HepG2 (cell line): ENCODE results near the gene DAB1. TPM values are rescaled to one million over a fixed set of nuclear protein-coding genes. Genes with fewer than 3 reads are reported as not detected.
A peak's percentile ranks its signal among the peaks of the same experiment; 100 is the strongest.

Experiments used
- ATAC-seq: fragments of 200-7000 bp; cut with Tn5 transposase; 3 replicates; pipeline ENCODE4 v1.9.1; 2020; ENCODE audit warnings: mild to moderate bottlenecking, moderate library complexity
- BruUV-seq: library from RNA; stranded (reverse); fragments of 400-500 nt; replicated peaks from 2 replicates; lab custom pipeline; 2021; lab: Mats Ljungman, UMichigan
- CTCF ChIA-PET: fragments of 300-600 bp; formaldehyde crosslinking; extraction: SDS; loops from one replicate; lab custom pipeline; 2021; ENCODE audit warnings: low total read pairs, inconsistent platforms, low intra/inter-chr PET ratio; lab: Yijun Ruan, JAX
- POLR2A ChIA-PET: fragments of 350-600 bp; sonication (Branson Sonifier 250); formaldehyde crosslinking; loops from one replicate; lab custom pipeline; 2020; ENCODE audit warnings: antibody characterized with exemption, inconsistent platforms; lab: Yijun Ruan, JAX
- DNase-seq: peaks from one replicate; pipeline ENCODE4 v3.0.0-alpha.2; 2015; ENCODE audit warnings: low spot score
- FAIRE-seq: peaks from 3 replicates; lab custom pipeline; 2011; peaks lifted over from hg19 to GRCh38; lab: Jason Lieb, UNC
- H2AFZ ChIP-seq: one replicate; pipeline ENCODE4 v1.6.1; 2011; ENCODE audit warnings: low read length, inconsistent platforms
- H3K27ac ChIP-seq: fragments of 300-600 bp; 3 replicates; pipeline ENCODE4 v1.8.0; 2011; ENCODE audit warnings: mixed run types, mild to moderate bottlenecking, mixed read lengths, low read length, inconsistent platforms; ENCODE audit not compliant: insufficient read depth; ENCODE audit errors: extremely low read length
- H3K27me3 ChIP-seq, 2 experiments: fragments of 200-600 bp in 1 of 2; 2 replicates in 1 of 2; 3 replicates in 1 of 2; pipeline versions ENCODE4 v1.6.0 to v1.8.0; 2011; ENCODE audit warnings: low read length in 2 of 2, mild to moderate bottlenecking in 2 of 2, moderate library complexity in 2 of 2, inconsistent platforms in 1 of 2; ENCODE audit not compliant: insufficient read depth in 2 of 2, control insufficient read depth in 1 of 2
- H3K36me3 ChIP-seq, 2 experiments: fragments of 200-600 bp in 1 of 2; replicated peaks in 1 of 2; 2 replicates in 1 of 2; 3 replicates in 1 of 2; pipeline versions ENCODE4 v1.5.1 to v1.8.0; 2011; ENCODE audit warnings: low read length in 2 of 2, inconsistent platforms in 1 of 2; ENCODE audit not compliant: insufficient read depth in 2 of 2, control insufficient read depth in 1 of 2
- H3K4me1 ChIP-seq: 2 replicates; pipeline ENCODE4 v1.5.1; 2012; ENCODE audit warnings: low read length, inconsistent platforms; ENCODE audit not compliant: insufficient read depth
- H3K4me2 ChIP-seq: 2 replicates; pipeline ENCODE4 v1.6.0; 2011; ENCODE audit warnings: low read depth, low read length, inconsistent platforms
- H3K4me3 ChIP-seq, 3 experiments: fragments of 200-600 bp in 1 of 3; sonication (generic), shearing (Covaris generic) in 1 of 3; replicated peaks in 1 of 3; 2 replicates each; pipeline ENCODE4 v1.5.1; 2011 to 2016; ENCODE audit warnings: low read length in 3 of 3, inconsistent platforms in 2 of 3, low read depth in 2 of 3, mild to moderate bottlenecking in 2 of 3, control low read depth in 1 of 3, mixed read lengths in 1 of 3; ENCODE audit not compliant: insufficient read depth in 1 of 3
- H3K79me2 ChIP-seq: one replicate; pipeline ENCODE4 v1.6.1; 2011; ENCODE audit warnings: low read length, inconsistent platforms; ENCODE audit not compliant: insufficient read depth
- H3K9ac ChIP-seq: 2 replicates; pipeline ENCODE4 v1.6.0; 2011; ENCODE audit warnings: mild to moderate bottlenecking, low read depth, low read length, inconsistent platforms; ENCODE audit not compliant: insufficient read depth
- H3K9me3 ChIP-seq: 2 replicates; pipeline ENCODE4 v1.5.1; 2012; ENCODE audit warnings: mild to moderate bottlenecking, low read length
- H4K20me1 ChIP-seq: 2 replicates; pipeline ENCODE4 v1.6.0; 2011; ENCODE audit warnings: inconsistent platforms, mild to moderate bottlenecking, low read length, moderate library complexity; ENCODE audit not compliant: insufficient read depth
- CHD4 ChIP-seq: fragments of 200-600 bp; sonication (generic); IDR thresholded peaks from 2 replicates; pipeline ENCODE4 v1.7.0; 2017; ENCODE audit warnings: mild to moderate bottlenecking, low read length, borderline replicate concordance
- DPF2 ChIP-seq: sonication (generic); formaldehyde crosslinking; IDR thresholded peaks from 2 replicates; pipeline ENCODE4 v1.4.0; 2020; ENCODE audit warnings: mild to moderate bottlenecking, low read depth, missing genetic modification reagents, borderline replicate concordance
- FUBP1 ChIP-seq: sonication (generic); formaldehyde crosslinking; IDR thresholded peaks from 2 replicates; pipeline ENCODE4 v1.5.1; 2020; ENCODE audit warnings: missing genetic modification reagents, mild to moderate bottlenecking, borderline replicate concordance
- HNRNPK ChIP-seq: fragments of 200-400 bp; formaldehyde crosslinking; IDR thresholded peaks from 2 replicates; pipeline ENCODE4 v1.6.1; 2018; ENCODE audit warnings: low read length, low read depth, moderate library complexity, mild to moderate bottlenecking; ENCODE audit not compliant: poor library complexity, severe bottlenecking
- KLF12 ChIP-seq: sonication (generic); formaldehyde crosslinking; IDR thresholded peaks from 2 replicates; pipeline ENCODE4 v1.4.0; 2020; ENCODE audit warnings: missing genetic modification reagents, borderline replicate concordance
- PRDM4 ChIP-seq: sonication (generic); formaldehyde crosslinking; IDR thresholded peaks from 2 replicates; pipeline ENCODE4 v1.9.0; 2021; ENCODE audit warnings: missing genetic modification reagents, borderline replicate concordance
- REXO4 ChIP-seq: sonication (generic); formaldehyde crosslinking; IDR thresholded peaks from 2 replicates; pipeline ENCODE4 v1.8.0; 2022; ENCODE audit warnings: missing genetic modification reagents, mild to moderate bottlenecking, borderline replicate concordance
- SOX13 ChIP-seq, 3 experiments: fragments of 450-650 bp in 1 of 3; sonication (generic) in 1 of 3; formaldehyde crosslinking in 1 of 3; IDR thresholded peaks in 2 of 3; conservative IDR thresholded peaks in 1 of 3; 2 replicates each; pipeline versions ENCODE4 v1.5.0 to v1.6.1; 2016 to 2020; ENCODE audit warnings: antibody characterized with exemption in 1 of 3, mild to moderate bottlenecking in 1 of 3, missing compliant biosample characterization in 1 of 3, missing genetic modification reagents in 1 of 3, moderate library complexity in 1 of 3
- TARDBP ChIP-seq: sonication (generic); formaldehyde crosslinking; IDR thresholded peaks from 2 replicates; pipeline ENCODE4 v1.8.0; 2022; ENCODE audit warnings: mild to moderate bottlenecking, missing genetic modification reagents
- ZNF10 ChIP-seq: sonication (generic); formaldehyde crosslinking; IDR thresholded peaks from 2 replicates; pipeline ENCODE4 v1.4.0; 2020; ENCODE audit warnings: mild to moderate bottlenecking, low read depth, missing genetic modification reagents, borderline replicate concordance
- ZNF3 ChIP-seq: IDR thresholded peaks from 2 replicates; pipeline ENCODE4 v1.7.0; 2017; ENCODE audit warnings: inconsistent platforms
- ZSCAN29 ChIP-seq: sonication (generic); formaldehyde crosslinking; conservative IDR thresholded peaks from 2 replicates; pipeline ENCODE4 v1.4.0; 2020; ENCODE audit warnings: mild to moderate bottlenecking, missing genetic modification reagents
- WGBS: methylation state at CpG from one replicate; pipeline ENCODE4 v1.1.6; 2017; ENCODE audit warnings: low lambda C conversion rate; 5-methylcytosine and 5-hydroxymethylcytosine counted together
- in situ Hi-C: cut with HindIII; loops from 2 replicates; pipeline ENCODE4 v1.10.0; 2017; ENCODE audit warnings: low pct_unique_long_range_greater_than_20kb; ENCODE audit not compliant: extremely low pct_ligation_motif_present
- intact Hi-C: fragments of 100-400 bp; cut with micrococcal nuclease; formaldehyde crosslinking; loops from one replicate; pipeline ENCODE4 v1.10.0; 2022; ENCODE audit not compliant: unreplicated experiment
- polyA plus RNA-seq, 8 experiments: library from polyadenylated mRNA; depleted of rRNA in 3 of 8; stranded (reverse) in 7 of 8; unstranded in 1 of 8; fragments of >200 nt; fragmentation: Illumina TruSeq in 4 of 8; extraction: Trizol in 4 of 8; gene quantifications; 2 replicates each; pipeline versions ENCODE4 v1.2.1 to v1.2.3, GENCODE V29; 2011 to 2016; ENCODE audit warnings: low read depth in 4 of 8, missing spikeins in 1 of 8, mixed read lengths in 1 of 8; ENCODE audit not compliant: insufficient read depth in 1 of 8
- total RNA-seq, 5 experiments: library from RNA; depleted of rRNA; stranded (reverse); fragments of >200 nt; fragmentation: Illumina TruSeq; extraction: Trizol; gene quantifications; 2 replicates each; pipeline ENCODE4 v1.2.3, GENCODE V29; 2016; ENCODE audit warnings: low read depth in 1 of 5

The DAB1 gene
- total and polyA plus RNA-seq, 2 of the 13 experiments (the other 11 are each of a cell fraction or from before 2014, with no cell fraction given): 0.04 to 0.13 TPM

- no peak for TF ChIP-seq CHD4
- TF ChIP-seq REXO4 (CRISPR knock-in tag): no peak
Observed at GRCh38 chr1:56965191-56965590, 458.7 kb downstream of the DAB1 start (continued).

- H4K20me1 ChIP-seq: no peaks in the 10 kb centered on the region
- intact Hi-C loops (loop anchor here (10.0 kb wide), 1 partner anchor 100 kb away; no protein-coding TSS in a partner anchor), in situ Hi-C loops (loop anchor here (5.0 kb wide), 1 partner anchor 132 kb away; no protein-coding TSS in a partner anchor)
- 92% methylated on average over 9 of the region's 9 CpGs for WGBS
- ChIA-PET POLR2A (interaction anchor here (0.6 to 4.3 kb wide), 7 partner anchors 42 to 144 kb away, joined by 3 to 50 read pairs (median 6); partner anchors contain the start of gene C8A), CTCF (no interaction called here)
- no peak overlapping the region for H2AFZ ChIP-seq
- H3K4me1 ChIP-seq: peaks cover 66% of the 10 kb centered on the region
- H3K9ac ChIP-seq: no peak overlapping the region
- H3K9me3 ChIP-seq: no peaks in the 10 kb centered on the region
- ATAC-seq: no peak
- H3K27me3 ChIP-seq: no peaks in the 10 kb centered on the region
- H3K36me3 ChIP-seq: no peaks in the 10 kb centered on the region
- no peak overlapping the region for H3K4me3 ChIP-seq
- TF ChIP-seq ZNF10 (no peak), FUBP1 (CRISPR knock-in tag) (no peak), KLF12 (CRISPR knock-in tag) (no peak), DPF2 (CRISPR knock-in tag) (no peak), SOX13 (IDR thresholded peaks at IDR 0.05) (no peak), SOX13 (CRISPR knock-in tag; conservative IDR thresholded peaks at IDR 0.05 in 1 of 2, IDR thresholded peaks at IDR 0.05 in 1 of 2) (no peak), PRDM4 (CRISPR knock-in tag) (no peak), HNRNPK (no peak), TARDBP (no peak), ZNF3 (CRISPR knock-in tag) (no peak), ZSCAN29 (CRISPR knock-in tag) (no peak)
- H3K79me2 ChIP-seq: no peaks in the 10 kb centered on the region
- peak overlapping the region; percentile 5 for H3K27ac ChIP-seq
- BruUV-seq: TSS peak; percentile 74
- DNase-seq: no peak
- H3K4me2 ChIP-seq: peak overlapping the region; percentile 67
- no peak for FAIRE-seq
Observed at GRCh38 chr1:56964349-56965017, 459.4 kb downstream of the DAB1 start.
